HG03439 (cell line): ENCODE results near the gene ZDHHC18.
"Not testable (repeated sequence)": the region's sequence is repeated elsewhere in the genome, so short reads cannot be mapped to it uniquely, and the experiment has no call there.

Experiments
- ATAC-seq: cut with Tn5 transposase; IDR thresholded peaks from one replicate; pipeline ENCODE4 v1.9.1; 2021; ENCODE audit warnings: mild to moderate bottlenecking, moderate library complexity; ENCODE audit not compliant: unreplicated experiment

Gene ZDHHC18

DNA sequence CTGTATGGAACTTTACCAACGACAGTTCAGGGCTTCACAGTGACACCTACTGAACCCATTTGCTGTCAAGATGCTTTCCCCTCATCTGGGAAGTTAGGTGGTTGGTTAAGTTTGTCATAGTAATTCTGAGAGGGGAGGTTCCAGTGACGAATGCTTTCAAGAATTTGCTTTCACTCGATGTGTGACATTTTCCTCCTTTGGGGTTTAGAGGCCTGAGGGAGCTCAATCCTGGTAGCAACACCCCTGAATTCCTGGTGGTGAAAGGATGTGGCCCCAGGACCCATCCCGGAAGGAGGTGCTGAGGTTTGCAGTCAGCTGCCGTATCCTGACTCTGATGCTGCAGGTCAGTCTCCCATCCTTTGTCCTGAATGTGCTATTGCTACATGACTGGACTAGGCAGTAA, 35.9 kb upstream of the ZDHHC18 start:
- ATAC-seq, result no peak

DNA sequence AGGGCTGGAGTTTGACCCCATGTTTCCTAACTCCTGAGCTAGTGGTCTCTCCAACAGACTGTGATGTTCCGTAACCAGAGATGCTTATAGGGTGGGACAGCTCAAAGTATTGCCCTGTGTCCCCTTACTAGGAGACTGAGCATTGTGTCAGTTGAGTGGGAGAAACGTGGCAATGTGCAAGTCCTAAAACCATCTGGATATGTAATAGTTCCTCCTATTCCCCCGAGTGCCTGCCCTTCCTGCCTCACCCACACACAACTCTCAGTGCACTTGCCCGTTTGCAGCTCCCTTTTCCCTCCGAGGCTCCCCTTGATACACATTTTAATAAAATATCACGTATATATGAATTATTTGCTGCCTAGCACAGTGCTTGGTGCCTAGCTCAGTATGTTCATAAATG, 35.3 kb upstream of the ZDHHC18 start:
- ATAC-seq, result no peak

DNA sequence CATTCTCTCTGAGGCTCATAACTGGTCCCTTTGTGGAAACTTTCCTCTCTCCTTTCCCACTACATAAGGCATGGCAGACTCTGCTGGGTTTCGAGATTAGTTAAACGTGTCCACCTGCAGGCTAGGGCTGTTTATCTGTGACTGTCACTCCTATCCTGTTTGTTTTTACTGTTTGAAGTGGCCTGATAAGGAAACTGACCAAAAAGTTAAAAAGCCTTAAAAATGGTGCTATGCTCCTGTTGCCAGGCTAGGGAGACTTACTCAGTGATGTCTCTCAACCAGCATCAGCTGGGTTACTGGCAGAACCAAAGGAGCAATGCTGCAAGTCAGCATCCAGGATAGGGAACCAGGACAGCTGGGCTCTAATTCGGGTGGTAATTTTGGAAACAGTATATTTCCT, 34.9 kb upstream of the ZDHHC18 start:
- ATAC-seq, result no peak

DNA sequence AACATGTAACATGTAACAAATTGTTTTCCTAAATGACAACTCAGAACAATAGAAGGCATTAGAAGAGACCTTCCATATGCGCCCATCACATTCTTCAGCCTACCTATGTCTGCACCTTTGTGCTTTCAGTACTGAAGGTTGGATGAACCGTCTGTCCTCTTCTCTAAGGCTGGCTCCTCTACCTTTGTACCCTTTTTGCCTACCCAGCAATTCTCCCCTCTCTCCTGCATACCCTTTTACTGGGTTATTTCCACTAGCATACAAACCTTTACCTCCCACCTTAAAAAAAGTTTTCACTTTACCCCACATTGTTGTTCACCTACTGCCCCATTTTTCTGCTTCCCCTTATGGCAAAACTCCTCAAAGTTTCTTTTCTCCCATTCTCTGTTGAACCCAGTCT, 33.6 kb upstream of the ZDHHC18 start:
- ATAC-seq, result no peak

DNA sequence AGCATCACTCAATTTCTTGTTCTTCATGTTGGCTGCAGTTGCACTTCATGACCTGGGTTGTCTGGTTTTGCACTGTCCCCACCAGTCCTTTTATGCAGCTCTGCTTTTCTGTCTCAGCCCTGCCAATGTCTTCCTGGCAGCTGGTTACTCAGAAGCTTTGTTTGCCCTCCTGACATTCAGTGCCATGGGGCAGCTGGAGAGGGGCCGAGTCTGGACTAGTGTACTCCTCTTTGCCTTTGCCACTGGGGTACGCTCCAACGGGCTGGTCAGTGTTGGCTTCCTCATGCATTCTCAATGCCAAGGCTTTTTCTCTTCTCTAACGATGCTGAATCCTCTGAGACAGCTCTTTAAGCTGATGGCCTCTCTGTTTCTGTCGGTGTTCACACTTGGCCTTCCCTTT, 32.1 kb upstream of the ZDHHC18 start:
- ATAC-seq, result no peak

DNA sequence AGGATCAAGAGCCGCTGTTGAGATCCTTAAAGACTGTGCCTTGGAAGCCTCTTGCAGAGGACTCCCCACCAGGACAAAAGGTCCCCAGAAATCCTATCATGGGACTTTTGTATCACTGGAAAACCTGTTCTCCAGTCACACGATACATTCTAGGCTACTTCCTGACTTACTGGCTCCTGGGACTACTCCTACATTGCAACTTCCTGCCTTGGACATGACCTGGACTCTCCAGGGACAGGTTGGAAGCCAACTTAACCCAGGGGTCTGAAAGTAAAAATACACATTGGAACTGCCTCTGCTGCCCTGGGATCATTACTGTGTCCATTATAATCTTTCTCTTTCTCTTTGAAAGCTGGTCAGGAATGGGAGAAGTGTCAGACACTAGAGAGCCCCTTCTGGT, 28.9 kb upstream of the ZDHHC18 start:
- no peak for ATAC-seq

DNA sequence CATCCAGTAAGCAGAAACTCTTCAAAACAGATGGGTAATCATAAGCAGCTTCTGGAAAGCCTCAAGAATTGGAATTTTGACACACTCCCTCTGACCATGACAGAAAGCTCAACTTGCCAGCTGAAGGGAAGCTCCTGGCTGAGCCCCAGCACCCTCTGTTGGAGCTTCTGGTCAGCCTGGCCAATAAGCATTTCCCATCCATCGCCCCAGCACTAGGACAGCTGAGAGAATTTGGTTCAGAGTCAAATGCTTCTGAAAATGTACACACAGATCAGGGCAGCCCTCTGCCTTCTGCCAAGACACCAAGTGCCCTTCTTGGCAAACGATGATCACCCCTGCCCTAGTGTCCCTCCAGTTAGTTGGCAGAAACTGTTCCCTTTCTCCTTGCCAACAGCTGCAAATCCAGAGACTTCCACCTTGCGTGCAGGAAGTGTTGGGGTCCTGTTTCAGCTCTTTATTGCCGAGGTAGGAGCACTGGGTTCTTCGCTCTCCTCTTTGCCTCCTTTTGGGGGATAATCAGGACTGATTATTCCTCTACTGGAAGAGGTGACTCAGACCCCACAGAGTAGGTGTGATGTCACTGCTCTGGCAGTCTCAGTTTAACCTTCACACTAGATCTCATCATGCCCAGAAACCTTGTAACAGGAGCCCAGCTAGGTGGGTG, 26.9 kb upstream of the ZDHHC18 start:
- ATAC-seq, result no peak

DNA sequence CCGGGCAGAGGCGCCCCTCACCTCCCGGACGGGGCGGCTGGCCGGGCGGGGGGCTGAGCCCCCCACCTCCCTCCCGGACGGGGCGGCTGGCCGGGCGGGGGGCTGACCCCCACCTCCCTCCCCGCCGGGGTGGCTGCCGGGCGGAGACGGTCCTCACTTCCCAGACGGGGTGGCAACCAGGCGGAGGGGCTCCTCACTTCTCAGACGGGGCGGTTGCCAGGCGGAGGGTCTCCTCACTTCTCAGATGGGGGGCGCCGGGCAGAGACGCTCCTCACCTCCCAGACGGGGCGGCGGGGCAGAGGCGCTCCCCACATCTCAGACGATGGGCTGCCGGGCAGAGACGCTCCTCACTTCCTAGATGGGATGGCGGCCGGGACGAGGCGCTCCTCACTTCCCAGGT, 22.6 kb upstream of the ZDHHC18 start:
- ATAC-seq, result not testable (repeated sequence)

DNA sequence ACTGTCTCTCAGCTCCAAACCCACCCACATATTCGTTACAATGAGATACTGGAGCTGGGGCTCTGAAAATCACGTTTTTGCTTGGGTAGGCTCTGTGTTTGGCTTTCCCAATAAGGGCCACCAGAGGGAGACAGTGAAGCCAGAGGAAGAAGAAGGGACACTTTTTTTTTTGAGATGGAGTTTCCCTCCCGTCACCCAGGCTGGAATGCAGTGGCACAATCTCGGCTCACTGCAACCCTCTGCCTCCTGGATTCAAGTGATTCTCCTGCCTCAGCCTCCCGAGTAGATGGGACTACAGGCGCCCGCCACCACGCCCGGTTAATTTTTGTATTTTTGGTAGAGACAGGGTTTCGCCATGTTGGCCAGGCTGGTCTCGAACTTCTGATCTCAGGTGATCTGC, 16.4 kb upstream of the ZDHHC18 start:
- ATAC-seq, result not testable (repeated sequence)

DNA sequence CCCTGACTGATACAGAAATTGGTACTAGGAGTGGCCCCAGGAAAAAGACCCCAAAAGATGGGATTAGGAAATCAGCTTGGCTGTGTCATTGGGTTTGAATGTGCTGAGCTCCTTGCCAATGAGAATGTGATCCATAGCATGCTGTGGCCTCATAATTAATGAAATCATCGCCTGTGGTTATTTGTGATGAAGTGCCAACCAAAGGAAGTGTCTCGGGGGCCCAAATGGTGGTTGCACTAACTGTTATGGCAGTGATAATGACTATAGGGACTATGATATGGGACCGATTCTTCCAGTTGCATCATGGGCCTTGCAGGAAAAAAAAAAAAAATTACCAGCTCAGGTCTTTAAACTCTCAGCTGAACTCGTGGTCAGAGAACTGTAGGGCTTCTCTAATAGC, 15.4 kb upstream of the ZDHHC18 start:
- no peak for ATAC-seq

DNA sequence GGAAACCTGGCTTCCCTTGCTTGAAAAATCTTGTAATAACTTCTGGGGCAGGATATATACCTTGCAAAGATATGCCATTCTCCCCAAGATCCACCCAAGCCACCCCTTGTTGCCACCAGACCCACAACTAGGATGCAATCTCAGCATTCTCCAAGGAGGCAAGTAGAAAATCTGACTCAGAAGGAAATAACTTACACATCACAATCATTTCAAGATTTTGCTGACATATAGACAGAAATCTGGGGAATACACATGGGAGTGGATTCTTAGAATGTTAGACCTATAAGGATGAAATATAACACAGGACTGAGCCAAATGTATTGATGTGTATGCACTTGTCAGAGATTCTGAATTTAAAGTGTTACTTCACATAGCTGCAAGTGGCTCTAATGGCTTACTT, 14.8 kb upstream of the ZDHHC18 start:
- ATAC-seq, result no peak

DNA sequence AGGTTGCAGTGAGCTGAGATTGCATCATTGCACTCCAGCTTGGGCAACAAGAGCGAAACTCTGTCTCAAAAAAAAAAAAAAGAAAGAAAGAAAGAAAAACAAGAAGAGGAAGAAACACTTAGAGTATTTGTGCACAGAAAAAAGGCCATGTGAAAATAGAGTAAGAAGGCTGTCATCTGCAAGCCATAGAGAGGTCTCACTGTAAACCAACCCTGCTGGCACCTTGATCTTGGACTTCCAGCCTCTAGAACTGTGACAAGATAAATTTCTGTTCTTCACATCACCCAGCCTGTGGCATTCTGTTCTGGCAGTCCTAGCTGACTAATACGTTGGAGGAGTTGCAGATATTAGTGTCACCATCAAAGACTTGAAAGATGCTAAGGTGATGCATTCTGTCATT, 12.1 kb upstream of the ZDHHC18 start:
- no peak for ATAC-seq

DNA sequence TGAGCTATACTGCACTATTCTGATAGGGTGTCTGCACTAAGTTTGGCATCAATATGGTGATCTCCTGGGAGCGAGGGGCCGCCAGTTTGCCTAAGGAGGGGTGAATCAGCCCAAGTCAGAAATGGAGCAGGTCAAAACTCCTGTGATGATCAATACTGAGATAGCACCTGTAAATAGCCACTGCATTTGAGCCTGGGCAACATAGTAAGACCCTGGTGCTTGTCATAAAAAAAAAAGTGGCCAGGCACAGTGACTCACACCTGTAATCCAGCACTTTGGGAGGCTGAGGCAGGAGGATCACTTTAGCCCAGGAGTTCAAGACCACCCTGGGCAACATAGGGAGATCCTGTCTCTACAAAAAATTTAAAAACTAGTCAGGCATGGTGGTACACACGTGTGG, 11.6 kb upstream of the ZDHHC18 start:
- ATAC-seq, result no peak

DNA sequence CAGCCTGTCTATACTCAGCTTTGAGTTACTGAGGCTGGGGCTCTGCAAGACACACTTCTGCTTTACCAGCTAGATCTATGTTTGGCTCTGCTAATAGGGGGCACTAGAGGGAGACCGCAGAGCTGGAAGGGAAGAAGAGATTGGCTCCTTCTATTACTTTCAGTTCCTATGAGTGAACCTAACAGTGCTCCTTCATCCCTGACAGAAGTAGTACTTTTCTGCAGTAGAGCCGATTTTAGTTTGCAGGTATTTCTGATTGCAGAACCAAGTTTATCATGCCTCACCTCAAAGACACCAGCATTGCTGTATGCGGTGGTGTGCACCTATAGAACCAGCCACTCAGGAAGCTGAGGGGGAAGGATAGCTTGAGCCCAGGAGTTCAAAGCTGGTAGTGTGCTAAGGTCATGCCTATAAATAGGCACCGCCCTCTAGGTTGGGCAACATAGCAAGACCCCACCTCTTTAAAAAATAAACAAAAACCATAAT, 5.7 kb upstream of the ZDHHC18 start:
- peak; percentile 71 for ATAC-seq

DNA sequence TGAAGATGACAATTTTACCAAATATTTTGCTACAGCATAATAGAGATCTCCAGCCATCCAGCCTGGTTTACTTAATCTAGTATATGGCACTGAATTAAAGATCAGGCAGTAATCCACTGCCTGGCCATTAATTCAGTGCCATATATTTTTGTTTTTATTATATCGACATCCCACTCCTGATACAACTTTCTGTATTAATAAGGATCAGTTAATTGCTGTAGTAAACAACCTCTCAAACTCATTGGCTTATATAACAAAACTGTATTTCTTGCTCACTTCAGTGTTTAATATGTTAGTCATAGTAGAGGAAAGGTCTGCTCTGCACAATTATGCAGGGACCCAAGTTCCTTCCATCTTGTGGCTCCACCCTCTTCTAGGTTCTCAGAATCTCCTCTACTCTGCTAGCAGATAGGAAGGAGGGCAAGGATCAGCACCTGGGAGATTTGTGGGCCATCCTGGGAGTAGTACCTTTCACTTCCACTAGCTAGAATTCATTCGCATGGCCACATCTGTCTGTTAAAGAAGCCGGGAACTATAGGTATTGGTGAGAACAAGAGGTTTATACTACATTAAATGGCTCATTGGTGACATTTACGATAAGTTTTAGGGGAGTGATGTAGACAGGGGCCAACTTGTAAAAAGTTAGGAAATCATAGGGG, 3.6 kb upstream of the ZDHHC18 start:
- no peak for ATAC-seq

DNA sequence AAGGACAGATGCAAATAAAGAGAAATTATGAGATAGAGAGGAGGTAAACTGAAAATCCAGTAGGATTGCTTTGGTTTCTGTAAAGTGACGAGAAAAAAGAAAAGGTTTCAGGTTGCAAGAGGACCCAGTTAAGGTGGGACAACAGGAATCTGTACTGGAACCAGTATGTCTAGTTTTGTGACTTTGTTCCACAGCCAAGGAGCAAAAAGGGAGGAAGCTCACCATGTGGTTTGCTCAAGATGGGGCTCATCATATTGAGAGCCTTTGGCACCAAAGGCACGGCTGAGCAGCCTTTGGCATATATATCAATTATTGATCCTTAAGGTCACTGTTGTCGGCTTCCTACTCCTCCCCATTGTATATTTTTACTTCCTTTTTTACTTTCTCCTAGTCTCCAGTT, 1.8 kb upstream of the ZDHHC18 start:
- no peak for ATAC-seq

DNA sequence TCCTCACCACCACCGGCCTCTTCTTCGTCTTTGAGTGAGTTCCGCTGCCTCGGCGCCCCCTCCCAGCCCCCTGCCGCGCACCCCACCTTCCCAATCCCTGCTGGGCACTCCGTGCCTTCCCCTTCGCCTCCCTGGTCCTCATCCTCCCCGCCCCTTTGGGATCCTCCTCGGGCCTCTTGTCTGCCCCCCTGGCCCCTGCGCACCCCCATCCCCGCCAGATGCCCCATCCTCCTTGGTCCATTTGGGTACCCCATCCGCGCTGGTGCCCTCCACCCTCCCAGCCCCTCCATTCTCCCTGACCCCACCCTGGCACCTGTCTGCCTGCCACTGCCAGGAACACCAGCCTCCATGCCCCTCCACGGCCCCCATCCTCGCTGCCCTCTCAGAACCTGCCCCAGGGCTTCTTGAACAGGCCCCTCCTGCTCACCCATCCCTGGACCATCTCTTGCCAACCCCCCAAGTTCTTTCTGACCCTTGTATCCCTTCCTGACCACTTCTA, 667 bp downstream of the ZDHHC18 start:
- peak; percentile 13 for ATAC-seq

DNA sequence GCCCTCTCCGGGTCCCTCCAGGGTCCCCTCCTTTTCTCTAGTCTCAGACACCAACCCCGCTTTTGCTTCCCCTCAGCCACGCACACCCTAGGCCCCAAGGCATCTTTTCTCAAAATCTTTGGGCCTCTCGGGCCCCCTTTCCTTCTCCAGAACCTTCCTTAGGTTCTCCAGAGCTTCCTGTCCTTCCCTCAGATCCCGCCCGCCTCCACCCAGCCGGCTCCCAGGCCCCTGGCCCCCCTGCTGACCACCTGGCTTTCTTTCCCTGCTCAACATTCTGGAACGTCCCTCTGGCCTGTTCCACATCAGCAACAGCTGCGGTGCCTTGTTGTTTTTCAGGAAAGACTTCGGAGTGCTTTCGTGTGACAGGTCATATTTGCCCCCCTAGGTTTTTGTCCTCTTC, 1.2 kb downstream of the ZDHHC18 start:
- ATAC-seq, result no peak

DNA sequence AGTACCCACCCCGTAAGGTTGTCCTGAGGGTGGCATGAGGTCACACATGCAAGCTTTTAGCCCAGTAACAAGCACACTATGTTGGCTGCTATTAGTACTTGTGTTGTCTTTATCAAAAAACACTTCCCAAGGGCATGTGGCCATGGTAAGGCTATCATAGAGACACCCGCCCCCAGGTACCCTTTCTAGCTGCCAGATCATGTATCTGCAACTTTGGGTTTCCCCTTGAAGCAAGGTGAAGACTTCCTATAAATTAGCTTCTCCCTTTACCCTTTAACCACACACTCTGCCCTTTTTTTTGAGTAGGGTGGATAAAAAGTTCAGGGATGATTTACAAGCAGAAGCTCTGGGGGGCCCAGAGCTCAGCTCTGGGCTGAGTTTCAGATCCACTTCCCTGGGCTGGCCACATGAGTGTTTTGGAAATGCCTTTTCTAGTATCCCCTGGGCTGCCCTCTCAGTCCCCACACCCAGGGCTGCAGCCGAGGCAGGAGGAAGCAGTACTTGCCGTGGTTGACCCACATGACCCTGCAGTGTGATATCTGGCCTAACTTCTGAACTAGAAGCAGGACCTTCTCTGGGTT, 2.0 kb downstream of the ZDHHC18 start:
- ATAC-seq, result no peak

DNA sequence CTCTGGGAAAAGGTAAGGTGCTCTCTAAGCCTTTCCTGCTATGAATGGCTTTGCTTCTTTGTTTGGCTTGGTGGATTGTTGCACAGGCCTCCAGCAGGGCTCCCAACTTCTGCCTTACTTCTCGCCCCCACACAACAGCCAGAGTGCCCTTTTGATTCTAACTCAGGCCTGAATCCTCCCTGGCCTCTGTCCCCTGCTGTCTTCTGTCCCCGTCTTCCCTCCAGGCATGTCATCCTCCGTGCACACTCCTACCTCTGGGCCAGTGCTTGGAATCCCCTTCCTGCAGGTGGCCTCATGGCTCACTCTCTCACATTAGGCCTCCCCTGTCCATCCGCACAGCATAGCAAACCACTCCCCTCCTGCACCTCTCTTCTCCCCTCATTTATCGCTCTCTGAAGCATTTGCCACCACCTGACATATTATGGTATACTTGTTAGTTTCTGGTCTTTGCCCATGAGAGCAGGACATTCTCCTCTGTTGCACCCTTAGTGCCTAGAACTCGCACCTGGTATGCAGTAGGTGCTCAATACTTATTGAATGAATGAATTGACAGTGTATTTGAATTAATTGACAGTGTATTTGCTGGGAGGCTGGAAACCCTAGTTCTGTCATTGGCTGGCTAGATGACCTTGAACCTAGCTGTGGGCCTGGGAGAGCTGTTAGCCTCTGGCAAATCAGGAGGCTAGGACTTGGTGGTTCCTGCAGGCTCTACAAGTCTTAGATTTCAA, 2.9 kb downstream of the ZDHHC18 start:
- ATAC-seq, result no peak

DNA sequence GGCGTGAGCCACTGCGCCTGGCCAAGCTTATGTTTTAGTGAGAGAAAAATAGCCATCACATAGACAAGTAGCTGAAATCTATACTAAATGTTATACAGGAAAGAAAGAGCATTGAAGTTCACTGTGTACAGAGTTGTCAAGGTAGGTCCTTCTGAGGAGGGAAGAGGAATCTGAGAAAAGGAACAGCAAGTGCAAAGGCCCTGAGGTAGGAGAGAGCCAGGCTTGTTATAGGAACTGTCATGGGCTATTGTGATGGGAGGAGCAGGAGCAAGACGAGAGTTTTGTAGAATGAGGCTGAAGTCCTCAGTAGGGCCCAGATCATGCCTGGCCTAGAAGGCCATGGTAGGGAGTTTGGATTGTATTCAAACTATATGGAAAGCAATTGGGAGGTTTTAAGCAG, 4.6 kb downstream of the ZDHHC18 start:
- no peak for ATAC-seq
